GM12864 (cell line): ENCODE measurements around the gene AIFM3.

ENCODE experiments used
- DNase-seq: peaks from one replicate; pipeline ENCODE4 v3.0.0-alpha.2; 2011; ENCODE audit warnings: low read depth
- H3K4me3 ChIP-seq: 2 replicates; pipeline ENCODE4 v1.5.1; 2011; ENCODE audit warnings: mild to moderate bottlenecking, low read depth, low read length, control low read depth
- CTCF ChIP-seq: IDR thresholded peaks from 2 replicates; pipeline ENCODE4 v1.5.1; 2011; ENCODE audit warnings: low read depth, mild to moderate bottlenecking, moderate library complexity, low read length, control low read depth, inconsistent platforms; ENCODE audit errors: missing control alignments

Gene AIFM3

GRCh38 chr22:21022955-21023614 lies 56.0 kb downstream of the AIFM3 start:
- DNase-seq, result no peak
- H3K4me3 ChIP-seq, result no peak overlapping the region
- TF ChIP-seq CTCF, result peak; percentile 47

GRCh38 chr22:21025266-21025665 lies 58.2 kb downstream of the AIFM3 start:
- DNase-seq, result no peak
- H3K4me3 ChIP-seq, result no peak overlapping the region
- no peak for TF ChIP-seq CTCF

GRCh38 chr22:21025763-21026755 lies 59.0 kb downstream of the AIFM3 start:
- no peak for TF ChIP-seq CTCF
- no peak overlapping the region for H3K4me3 ChIP-seq
- no peak for DNase-seq

GRCh38 chr22:21026783-21027692 lies 60.0 kb downstream of the AIFM3 start:
- DNase-seq, result no peak
- no peak for TF ChIP-seq CTCF
- H3K4me3 ChIP-seq, result no peak overlapping the region

GRCh38 chr22:21028277-21029251 lies 61.5 kb downstream of the AIFM3 start:
- no peak overlapping the region for H3K4me3 ChIP-seq
- DNase-seq, result no peak
- TF ChIP-seq CTCF, result no peak
